HG02981 (cell line): ENCODE data around the gene LHX3.
A peak's percentile ranks its signal among the peaks of the same experiment; 100 is the strongest.

ENCODE experiments used
- ATAC-seq: cut with Tn5 transposase; IDR thresholded peaks from one replicate; pipeline ENCODE4 v1.9.1; 2021; ENCODE audit warnings: mild to moderate bottlenecking, moderate library complexity; ENCODE audit not compliant: unreplicated experiment

Gene LHX3

DNA sequence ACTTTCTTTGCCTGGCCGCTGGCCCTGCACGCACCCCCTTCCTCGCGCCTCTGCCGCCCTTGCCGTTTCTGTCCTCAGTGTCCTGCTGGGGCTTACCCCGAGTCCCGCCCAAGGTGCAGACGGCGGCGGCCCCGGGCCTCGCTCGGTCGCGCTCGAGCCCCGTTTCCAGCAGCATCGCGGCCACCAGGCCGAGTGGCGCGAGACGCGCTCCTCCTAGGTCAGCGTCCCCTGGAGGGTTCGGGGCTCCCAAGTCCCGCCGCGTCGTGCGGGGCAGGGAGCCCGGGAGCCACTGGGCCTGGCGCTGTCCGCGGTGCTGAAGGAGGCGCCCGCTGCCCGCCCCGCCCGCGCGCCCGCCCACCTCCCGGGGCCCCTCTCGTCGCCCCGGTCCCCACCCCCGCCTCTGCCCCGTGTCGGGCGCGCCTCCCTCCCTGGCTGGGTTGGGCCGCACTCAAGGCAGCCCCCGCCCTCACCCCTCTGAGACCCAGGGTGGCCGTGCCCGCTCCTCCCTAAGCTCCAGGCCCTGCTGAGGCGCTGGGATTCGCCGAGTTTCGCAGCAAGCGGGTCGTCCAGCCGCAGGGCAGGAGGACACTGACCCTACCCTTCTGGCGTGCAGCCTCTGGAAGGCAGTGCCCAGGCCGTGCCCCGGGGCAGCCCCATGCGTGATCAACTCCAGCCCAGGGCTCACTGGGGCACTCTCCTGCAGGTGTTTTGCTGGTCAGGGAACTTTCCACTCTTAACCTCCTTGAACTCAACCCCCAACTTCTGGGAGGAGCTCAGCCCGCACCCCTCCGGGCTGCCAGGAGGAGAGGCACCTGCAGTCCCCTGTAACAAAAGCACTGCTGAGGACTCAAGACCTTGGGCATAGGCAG, at the start of gene LHX3:
TSS of gene LHX3 (minus strand) at position 291 of the 869 bp plus-strand sequence. CDS start at position 175, 116 bp downstream.
- ATAC-seq, result no peak

DNA sequence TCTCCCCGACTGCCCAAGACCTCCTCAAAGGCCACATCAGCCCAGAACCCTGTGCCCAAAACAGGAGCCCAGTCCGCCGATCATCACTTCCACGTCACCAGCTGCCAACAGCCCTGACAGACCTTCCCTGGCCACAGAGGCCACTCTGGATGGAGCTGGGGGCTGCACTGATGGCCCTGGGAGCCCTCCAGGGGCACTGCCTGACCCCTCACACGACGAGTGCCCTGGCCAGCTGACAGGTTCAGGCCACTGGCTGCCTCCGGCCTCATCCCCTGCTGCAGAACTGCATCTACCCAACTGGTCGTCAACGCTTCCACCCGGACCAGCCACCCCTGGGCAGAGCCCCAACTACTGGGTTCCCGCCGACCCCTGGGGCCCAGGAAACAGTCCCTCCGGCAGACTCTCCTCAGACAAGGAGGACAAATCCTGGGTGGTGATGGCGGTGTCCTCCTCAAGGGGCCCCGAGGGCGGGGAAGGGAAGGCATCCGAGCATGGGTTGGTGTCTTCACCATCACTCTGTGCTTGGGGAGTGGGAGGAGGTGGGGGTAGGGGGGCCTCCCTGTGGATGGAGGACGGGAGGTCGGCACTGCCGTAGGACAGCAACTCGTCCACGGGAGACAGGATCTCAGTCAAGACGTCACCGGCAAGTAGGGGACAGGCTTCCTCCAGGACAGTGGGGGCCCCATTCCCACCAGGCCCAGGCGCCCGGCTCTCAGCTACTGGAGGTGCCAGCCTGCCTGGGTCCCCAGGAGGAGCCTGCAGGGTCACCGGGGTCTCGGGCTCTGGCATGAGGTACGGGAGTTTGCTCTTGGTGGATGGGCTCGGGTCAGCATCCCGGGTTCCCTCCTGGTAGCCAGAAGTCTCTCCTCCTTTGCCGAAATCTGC, 48.6 kb upstream of the LHX3 start:
- ATAC-seq, result no peak

DNA sequence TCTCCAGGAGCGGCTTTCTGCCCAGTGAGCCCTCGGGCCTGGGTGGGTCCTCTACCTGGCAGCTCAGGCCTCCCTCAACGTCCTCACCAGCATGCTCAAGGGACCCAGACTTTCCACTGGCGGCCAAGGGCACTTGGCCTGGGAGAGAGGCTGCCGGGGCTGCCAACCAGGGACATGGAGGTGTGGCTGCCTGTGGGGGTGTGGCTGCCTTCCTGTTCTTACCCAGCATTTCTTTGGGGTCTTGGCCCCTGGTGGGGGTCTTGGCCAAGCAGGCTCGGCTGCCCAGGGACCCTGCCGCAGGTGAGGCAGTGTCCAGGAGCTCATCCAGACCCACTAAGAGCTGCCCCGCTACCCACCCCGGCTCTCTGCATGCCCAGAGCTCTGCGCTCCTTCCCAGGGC, 47.9 kb upstream of the LHX3 start:
- no peak for ATAC-seq

DNA sequence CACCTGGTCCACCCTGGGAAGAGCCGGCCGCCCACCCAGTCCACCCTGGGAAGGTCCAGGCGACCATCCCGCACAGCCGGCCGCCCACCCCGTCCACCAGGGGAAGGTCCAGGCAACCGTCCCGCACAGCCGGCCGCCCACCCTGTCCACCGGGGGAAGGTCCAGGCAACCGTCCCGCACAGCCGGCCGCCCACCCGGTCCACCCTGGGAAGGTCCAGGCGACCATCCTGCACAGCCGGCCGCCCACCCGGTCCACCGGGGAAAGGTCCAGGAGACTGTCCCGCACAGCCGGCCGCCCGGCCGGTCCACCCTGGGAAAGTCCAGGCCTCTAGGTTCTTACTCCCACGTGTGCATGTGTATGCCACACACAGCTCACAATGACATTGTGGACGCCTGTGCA, 47.4 kb upstream of the LHX3 start:
- ATAC-seq, result no peak

DNA sequence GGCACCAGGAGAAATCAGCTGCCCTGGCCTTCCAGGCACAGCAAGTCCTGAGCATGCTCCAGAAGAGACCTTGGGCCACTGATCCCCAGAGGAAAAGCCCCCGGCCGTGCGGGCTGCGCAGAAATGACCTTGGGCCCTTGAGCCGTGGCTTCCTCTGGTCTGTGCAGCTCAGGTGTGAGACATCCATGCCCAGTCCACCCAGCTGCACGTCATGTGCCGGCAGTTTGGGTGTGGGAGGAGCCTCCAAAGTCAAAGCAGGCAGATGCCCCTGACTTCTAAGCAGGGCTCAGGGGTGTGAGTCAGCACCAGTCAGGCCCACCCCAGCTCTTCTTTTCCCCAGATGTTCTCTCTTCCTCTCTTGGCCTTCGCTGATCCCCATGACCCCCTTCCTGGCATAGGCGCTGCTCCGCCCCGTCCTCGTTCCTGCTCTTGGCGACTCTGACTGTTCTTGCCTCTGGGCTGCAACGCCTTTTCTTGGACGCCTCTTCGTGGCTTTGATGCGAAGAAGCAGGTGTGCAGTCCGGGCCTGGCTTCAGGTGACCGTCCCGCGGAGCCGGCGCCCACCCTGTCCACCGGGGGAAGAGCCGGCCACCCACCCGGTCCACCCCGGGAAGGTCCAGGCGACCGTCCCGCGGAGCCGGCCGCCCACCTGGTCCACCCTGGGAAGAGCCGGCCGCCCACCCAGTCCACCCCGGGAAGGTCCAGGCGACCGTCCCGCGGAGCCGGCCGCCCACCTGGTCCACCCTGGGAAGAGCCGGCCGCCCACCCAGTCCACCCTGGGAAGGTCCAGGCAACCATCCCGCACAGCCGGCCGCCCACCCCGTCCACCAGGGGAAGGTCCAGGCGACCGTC, 46.6 kb upstream of the LHX3 start:
- ATAC-seq, result no peak

DNA sequence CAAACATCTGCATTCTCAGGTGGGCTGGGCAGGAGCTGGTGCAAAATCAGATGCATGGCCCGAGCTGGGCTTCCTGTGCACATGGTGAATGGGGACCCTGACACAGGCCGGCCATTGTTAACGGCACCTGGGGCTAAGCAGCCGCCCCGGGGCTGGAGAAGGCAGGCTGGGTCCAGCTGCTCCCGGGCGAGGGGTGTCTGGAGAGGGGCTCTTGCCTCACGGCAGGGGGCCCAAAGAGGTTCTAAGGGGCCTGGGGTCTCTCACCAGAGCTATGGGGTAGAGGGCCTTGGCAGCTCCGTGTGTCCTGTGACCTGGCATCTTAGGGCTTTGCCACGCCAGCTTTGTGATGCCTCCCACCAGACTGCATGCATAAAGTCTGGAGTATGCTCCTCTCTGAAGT, 45.7 kb upstream of the LHX3 start:
- ATAC-seq, result no peak

DNA sequence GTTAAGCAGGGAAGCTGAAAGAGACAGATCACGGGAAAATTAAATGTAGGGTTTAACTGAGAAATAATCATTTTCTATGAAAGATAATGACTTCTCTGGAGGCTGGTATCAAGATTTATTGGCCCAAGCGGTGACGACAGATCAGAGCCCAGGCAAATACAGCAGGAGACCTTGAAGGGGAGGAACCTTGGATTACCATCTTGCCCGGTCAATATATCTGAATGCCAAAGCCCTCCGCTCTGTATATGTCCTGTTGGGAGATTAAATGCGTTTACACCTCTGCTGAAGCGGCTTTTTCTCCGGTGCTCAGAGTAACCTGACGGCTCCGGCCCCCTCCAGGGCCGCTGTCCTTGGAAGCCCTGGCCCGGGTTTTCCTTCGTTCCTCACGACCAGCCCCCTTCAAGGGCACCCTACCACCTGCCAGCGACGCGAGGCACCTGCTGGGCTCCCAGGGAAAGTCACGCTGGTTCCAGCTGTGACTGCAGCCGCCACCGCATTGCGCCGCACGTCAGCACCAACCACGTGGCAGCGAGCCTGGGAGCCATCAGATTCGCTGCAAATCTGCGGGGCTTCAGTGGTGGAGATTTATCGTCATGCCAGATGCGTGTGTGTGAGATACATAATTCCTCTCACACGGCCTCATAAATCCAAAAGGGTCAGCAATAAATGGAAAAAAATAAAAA, 45.1 kb upstream of the LHX3 start:
- no peak for ATAC-seq

DNA sequence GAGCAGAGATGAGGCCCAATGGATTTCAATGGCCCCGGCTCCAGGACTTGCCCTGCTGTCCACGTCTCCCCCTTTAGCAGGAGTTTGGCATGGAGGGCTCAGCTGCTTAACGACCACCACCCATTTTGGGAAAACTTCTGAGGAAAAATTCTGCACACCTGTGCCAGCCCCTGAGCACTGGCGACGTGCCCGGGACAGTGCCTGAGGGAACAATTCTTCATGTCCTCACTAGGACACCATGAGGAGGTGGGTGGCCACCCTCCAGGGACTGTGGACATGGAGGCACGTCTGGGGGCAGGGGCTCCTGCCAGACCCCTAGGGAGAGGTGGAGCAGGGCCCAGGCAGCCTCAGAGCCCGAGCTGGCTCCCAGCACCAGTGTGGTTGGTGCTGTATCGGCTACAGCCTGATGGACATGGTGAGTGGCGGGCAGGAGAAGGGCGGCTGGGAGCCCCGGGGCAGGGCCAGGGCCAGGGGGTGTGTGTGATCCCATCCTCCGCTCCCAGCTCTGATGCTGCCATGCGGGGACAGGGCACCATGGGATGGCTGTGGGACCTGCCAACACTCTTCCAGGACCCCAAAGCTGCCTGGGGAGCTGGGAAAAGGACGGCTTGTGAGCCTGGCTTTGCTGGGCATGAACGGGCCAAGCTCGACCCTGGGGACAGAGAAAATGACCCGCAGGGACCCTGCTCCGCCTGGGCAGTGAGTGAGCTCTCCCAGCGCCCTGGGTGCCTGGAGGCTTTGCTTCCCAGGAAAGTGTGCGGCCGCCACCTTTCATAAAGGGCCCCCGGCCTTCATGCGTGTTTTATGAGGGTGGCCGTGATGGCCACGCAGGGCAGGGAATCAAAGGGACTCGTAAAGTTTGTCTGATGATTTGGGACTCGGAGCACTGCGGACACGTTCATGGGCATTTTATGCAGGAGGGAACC, 44.3 kb upstream of the LHX3 start:
- ATAC-seq, result no peak

DNA sequence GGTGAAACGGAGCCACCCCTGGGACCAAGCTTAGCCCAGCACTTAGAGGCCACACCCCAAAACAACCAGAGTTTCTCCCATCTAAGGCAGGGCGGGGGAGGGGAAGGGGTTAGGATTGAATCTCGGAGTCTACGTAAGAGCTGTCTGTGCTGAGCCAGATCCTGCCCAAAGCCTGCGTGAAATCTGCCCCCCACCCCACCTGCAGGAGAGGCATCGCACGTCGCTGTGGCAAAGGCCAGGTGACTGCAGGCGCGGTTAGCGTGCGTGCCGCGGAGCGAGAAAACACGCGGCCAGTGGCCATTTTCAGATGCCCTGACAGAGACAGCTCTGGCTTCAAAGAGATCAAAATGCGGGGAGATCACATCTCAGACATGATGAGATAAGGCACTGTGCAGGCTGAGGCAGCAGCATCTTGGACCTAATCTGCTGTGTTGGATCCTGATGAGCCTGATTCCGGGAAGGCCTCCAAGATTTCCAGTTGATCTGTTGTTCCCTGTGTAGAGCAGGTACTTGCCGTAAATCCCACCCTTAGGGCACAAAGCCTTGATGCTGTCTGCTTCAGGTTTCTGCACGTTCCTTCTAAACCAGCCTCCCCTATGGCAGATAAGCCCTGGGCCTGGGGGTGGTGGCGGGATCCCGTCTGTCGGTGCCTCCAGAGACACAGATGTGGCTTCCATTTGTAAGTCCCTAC, 43.2 kb upstream of the LHX3 start:
- ATAC-seq, result no peak

DNA sequence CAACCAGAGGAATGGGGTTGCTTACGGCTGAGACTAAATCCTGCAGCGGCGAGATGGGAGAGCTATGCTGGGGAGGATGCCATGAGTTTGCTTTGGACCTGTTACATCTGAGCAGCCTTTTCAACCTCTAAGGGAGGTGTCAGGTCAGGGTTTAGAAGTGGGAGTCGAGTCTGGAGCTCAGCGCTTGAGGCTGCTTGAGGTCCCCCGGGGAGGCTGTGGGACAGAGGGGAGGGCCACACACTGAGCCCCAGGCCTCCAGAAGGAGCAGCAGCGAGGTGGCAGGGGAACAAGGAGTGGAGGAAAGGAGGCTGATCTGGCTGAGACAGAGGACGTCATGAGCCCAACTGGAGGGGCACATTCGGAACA, 42.6 kb upstream of the LHX3 start:
- no peak for ATAC-seq

DNA sequence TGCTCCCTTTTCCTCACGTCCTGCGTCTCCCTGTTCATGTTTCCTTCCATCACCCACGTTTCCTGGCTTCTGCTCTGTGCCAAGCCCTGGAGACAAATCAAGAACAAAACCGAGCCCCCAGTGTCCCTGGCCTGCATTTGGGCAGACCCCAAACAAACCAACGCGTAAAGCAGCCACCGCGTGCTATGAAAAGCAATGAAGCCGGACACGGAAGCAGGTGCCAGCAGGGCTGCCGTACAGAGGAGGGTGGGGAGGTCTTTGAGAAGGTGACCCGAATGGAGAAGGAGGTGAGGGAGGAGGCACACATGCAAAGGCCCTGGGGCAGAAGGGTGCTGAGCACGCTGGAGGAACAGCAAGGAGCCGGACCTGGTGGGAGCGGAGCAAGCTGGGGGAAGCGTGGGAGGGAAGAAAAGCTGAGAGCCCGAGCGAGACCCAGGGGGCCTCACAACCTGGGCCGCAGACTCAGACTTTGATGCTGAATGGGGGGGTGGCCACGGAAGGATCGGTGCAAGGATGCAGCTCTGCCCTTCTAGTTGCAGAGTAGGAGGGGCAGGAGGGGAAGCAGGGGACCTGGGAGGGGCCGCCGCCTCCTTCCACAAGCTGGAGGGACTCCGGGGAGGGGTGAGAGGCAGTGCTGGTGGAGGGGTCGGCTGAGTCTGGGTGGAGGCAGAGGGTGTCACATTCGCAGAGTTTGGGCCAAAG, 42.1 kb upstream of the LHX3 start:
- ATAC-seq, result no peak

DNA sequence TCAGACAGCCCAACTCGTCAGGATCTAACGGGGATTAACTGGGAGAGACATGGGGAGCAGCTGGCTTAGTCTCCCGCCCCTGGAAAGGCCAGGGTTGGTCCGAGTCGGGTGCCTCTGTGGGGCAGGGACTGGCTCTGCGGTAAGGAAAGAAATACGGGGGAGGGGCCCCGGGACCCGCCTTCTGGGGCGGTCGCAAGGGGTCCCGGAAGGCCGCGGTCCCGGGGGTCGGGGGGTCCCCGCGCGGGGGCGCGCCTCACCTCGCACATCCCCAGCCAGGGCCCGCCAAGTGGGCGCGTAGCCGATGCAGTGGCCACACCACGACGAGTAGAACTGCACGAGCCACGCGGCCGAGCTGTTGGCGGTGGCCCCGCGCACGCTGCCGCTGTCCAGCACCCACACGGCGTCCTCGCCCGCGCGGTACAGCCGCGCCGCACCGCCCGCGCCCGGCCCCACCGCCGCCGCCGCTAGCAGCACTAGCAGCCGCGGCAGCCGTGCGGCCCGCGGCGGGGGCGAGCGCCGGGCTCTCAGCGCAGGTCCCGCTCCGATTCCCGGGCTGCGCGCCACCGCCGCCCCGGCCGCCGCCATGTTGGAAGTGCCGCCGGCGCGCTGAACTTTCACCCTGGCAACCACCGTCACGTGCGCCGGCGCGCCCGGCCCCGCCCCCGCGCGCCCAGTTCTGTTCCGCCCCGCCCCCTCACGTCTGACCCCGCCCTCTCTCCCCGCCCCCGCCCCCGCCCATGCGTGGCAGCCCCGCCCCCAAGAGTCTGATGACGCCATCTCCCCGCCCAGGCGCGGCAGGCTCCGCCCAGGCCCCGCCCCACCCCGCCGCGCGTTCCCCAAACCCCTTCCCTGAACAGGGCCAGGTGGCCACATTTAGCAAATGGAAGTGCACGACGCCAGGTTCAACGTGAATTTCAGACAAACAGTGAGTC, 40.6 kb upstream of the LHX3 start, which contains the start of gene QSOX2:
TSS of gene QSOX2 (minus strand) at position 594 of the 932 bp plus-strand sequence. CDS start at position 585, 9 bp downstream.
- peak; percentile 43 for ATAC-seq

DNA sequence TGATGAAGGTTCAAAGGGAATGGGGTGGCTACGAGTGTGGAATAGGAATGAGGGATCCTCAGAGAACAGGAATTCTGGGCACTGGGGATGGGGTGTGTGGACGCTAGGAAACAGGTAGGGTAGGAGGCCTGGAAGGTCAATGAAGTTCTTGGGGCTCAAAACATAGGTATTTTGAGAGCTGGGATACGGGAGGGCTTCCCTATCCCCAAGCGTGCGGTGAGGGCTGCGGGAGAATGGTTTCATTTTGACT, 40.0 kb upstream of the LHX3 start:
- no peak for ATAC-seq

DNA sequence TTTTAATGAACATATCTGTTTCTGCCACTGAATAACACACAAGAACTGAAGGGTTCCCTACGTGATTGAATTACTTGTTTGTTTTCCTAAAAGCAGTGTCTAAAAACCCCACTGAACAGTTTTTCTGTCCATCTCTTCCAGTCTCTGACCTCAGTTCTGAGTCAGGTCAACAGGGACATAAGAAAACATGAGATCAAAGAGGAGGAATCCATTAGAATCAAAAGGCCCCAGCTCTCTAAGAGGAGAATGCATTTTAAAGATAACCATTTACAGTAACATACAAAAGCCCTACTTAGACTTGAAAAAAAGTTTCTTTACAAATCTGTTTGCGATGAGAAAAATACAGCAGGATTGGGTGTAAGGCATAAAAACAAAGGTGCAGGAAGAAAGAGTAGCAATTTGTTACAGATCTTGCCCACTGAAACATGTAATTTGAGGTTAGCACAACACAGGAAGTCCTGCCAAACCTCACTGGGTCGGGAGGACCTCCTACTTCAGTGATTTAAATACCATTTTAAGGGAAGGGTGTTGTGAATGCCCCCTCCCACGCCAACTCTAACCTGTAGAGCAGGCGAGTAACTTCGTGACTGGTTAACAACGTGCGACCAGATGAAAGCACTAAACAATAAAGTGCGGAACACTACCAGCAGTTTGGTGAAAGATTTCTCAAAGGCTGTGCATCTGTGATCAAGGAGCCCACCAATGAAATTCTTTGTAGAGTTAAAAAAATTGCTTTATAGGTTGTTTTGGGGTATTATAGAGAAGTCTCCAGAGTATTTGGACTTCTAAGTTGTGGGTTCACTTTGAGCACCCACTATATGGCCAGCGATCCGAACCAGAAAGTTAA, 39.4 kb upstream of the LHX3 start:
- peak; percentile 34 for ATAC-seq

DNA sequence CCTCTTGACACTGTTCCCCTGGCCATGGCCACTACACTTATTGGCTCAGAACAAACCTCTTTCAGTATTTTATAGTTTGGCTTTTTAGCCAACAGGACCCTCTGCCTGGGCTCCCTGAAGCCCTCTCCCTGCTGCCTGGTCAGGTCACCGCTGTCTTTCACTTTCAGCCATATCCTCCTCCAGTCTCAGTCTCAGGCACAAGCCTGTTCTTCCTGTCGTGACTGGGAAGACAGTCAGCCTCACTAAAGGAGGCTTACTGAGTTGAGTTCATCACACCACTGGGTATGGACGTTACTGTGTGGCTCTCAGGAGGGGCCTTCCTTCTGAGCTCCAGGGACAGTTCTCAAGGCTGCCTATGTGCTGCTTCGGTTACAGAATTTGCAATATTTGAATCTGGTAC, 38.7 kb upstream of the LHX3 start:
- no peak for ATAC-seq

DNA sequence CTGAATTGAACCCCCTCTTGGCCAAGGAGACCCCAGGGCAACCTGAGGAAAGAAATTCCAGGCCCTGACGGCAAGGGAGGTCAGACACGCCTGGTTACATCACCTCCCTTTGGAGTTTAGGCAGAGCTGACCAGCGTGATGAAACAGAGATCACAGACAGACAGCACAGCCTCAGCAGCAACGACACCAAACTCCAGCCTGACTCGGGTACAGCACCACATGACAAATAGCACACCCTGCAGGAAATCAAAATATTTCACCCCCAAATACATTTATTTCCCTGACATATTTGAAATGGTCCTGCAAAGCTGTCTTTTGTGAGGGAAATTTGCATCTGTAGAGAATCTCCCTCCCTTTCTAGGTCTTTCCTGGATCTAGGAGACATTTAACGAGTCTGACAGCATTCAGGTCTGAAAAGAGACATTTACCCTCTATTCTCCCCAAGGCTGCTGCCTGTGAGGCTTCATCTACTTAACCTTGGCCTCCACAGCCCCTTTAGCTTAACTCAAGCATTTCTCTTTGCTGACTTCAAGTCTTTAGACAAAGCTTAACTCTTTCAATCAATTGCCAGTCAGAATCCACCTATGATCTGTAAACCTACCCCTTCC, 38.1 kb upstream of the LHX3 start:
- no peak for ATAC-seq
